WI38 (cell line): Measurements from ENCODE around the gene ENPP3.

Experiments used
- H3K4me3 ChIP-seq: 2 replicates; pipeline ENCODE4 v1.5.1; 2011; ENCODE audit warnings: low read depth, mild to moderate bottlenecking, control low read depth, low read length
- CTCF ChIP-seq: IDR thresholded peaks from 2 replicates; pipeline ENCODE4 v1.5.1; 2012; ENCODE audit warnings: low read depth, mild to moderate bottlenecking, control low read depth, low read length

Gene ENPP3

GRCh38 chr6:131631625-131632289 is 5.3 kb upstream of the ENPP3 start:
- TF ChIP-seq CTCF = no peak
- H3K4me3 ChIP-seq = no peak overlapping the region

GRCh38 chr6:131635384-131636340 is 1.4 kb upstream of the ENPP3 start:
- H3K4me3 ChIP-seq = no peak overlapping the region
- no peak for TF ChIP-seq CTCF

GRCh38 chr6:131638013-131638412 is 911 bp downstream of the ENPP3 start:
- TF ChIP-seq CTCF = no peak
- no peak overlapping the region for H3K4me3 ChIP-seq

- no peak overlapping the region for H3K4me3 ChIP-seq
Observed at GRCh38 chr6:131640100-131640499, 3.0 kb downstream of the ENPP3 start.

GRCh38 chr6:131640576-131640975 is 3.5 kb downstream of the ENPP3 start:
- no peak overlapping the region for H3K4me3 ChIP-seq
- no peak for TF ChIP-seq CTCF

More at GRCh38 chr6:131640100-131640499, 3.0 kb downstream of the ENPP3 start:
- no peak for TF ChIP-seq CTCF

- no peak for TF ChIP-seq CTCF
- no peak overlapping the region for H3K4me3 ChIP-seq
Observed at GRCh38 chr6:131641554-131641953, 4.5 kb downstream of the ENPP3 start.

GRCh38 chr6:131642565-131642964 is 5.5 kb downstream of the ENPP3 start:
- no peak for TF ChIP-seq CTCF
- H3K4me3 ChIP-seq = no peak overlapping the region
